IPS-NIHi11 (cell line): ENCODE measurements around the gene UBE2E1.
A peak's percentile ranks its signal among the peaks of the same experiment; 100 is the strongest.

Experiments
- DNase-seq: peaks from one replicate; pipeline ENCODE4 v3.0.0; 2012; ENCODE audit warnings: mixed read lengths, low spot score

The UBE2E1 gene

GRCh38 chr3:23820888-23821287, 15.1 kb downstream of the UBE2E1 start:
- no peak for DNase-seq

GRCh38 chr3:23821858-23822257, 16.1 kb downstream of the UBE2E1 start:
- no peak for DNase-seq

GRCh38 chr3:23822559-23822958, 16.8 kb downstream of the UBE2E1 start:
- no peak for DNase-seq

GRCh38 chr3:23823620-23824019, 17.9 kb downstream of the UBE2E1 start:
- no peak for DNase-seq

- no peak for DNase-seq
Measured at GRCh38 chr3:23824699-23825444, 19.1 kb downstream of the UBE2E1 start.

- DNase-seq = no peak
Measured at GRCh38 chr3:23825802-23826201, 20.0 kb downstream of the UBE2E1 start.

- peak; percentile 24 for DNase-seq
Measured at GRCh38 chr3:23826382-23827064, 20.8 kb downstream of the UBE2E1 start.

GRCh38 chr3:23829242-23829934, 23.6 kb downstream of the UBE2E1 start:
- no peak for DNase-seq

- no peak for DNase-seq
Measured at GRCh38 chr3:23830869-23831484, 25.2 kb downstream of the UBE2E1 start.

GRCh38 chr3:23831517-23832394, 26.0 kb downstream of the UBE2E1 start:
- DNase-seq = no peak

- DNase-seq = no peak
Measured at GRCh38 chr3:23832523-23832922, 26.8 kb downstream of the UBE2E1 start.

GRCh38 chr3:23834082-23834870, 28.5 kb downstream of the UBE2E1 start:
- DNase-seq = no peak

- DNase-seq = no peak
Measured at GRCh38 chr3:23835087-23835486, 29.3 kb downstream of the UBE2E1 start.

- DNase-seq = no peak
Measured at GRCh38 chr3:23835802-23836201, 30.0 kb downstream of the UBE2E1 start.

- DNase-seq = no peak
Measured at GRCh38 chr3:23836536-23837230, 30.9 kb downstream of the UBE2E1 start.

- DNase-seq = no peak
Measured at GRCh38 chr3:23837286-23837685, 31.5 kb downstream of the UBE2E1 start.

- no peak for DNase-seq
Measured at GRCh38 chr3:23837691-23838090, 31.9 kb downstream of the UBE2E1 start.

GRCh38 chr3:23840521-23840920, 34.8 kb downstream of the UBE2E1 start:
- DNase-seq = no peak

GRCh38 chr3:23843869-23844268, 38.1 kb downstream of the UBE2E1 start:
- no peak for DNase-seq
